Skin epidermis (tissue), 12 donors: ENCODE data around the gene SCYL1.

ENCODE experiments used
- H3K27ac ChIP-seq, 21 experiments: fragments of 200-600 bp; sonication (generic) in 11 of 21; one replicate each; pipeline ENCODE4 v1.5.0; 2020; ENCODE audit warnings: mild to moderate bottlenecking in 3 of 21, inconsistent platforms in 2 of 21, moderate library complexity in 2 of 21
- H3K4me3 ChIP-seq, 7 experiments: fragments of 200-600 bp; sonication (generic) in 2 of 7; one replicate each; pipeline ENCODE4 v1.5.0; 2020; ENCODE audit warnings: inconsistent platforms in 2 of 7, mild to moderate bottlenecking in 2 of 7, moderate library complexity in 1 of 7

The SCYL1 gene

GRCh38 chr11:65524741-65525545, at the start of gene SCYL1:
Gene SCYL1, plus strand, starts transcription at chr11:65525083. Its CDS starts 71 bp downstream, at chr11:65525154.
- H3K4me3 ChIP-seq = peak within 1 kb of the TSS; percentile 80 to 100 (median 96)
- H3K27ac ChIP-seq = peak within 1 kb of the TSS; percentile 77 to 98 (median 94)

GRCh38 chr11:65476632-65477148, 48.2 kb upstream of the SCYL1 start:
- H3K4me3 ChIP-seq = peak overlapping the region; percentile 41 to 74 (median 63)
- H3K27ac ChIP-seq = peak overlapping the region; percentile 89 to 100 (median 99)

- Histone ChIP-seq H3K27ac (peak overlapping the region; percentile 89 to 100 (median 99)), H3K4me3 (peak overlapping the region; percentile 41 to 74 (median 63))
Observed at GRCh38 chr11:65477149-65477965, 47.5 kb upstream of the SCYL1 start.

- Histone ChIP-seq H3K4me3 (peak overlapping the region in 2 of 7 experiments; percentile 59 to 63), H3K27ac (peak overlapping the region; percentile 43 to 100 (median 99))
Observed at GRCh38 chr11:65478388-65479183, 46.3 kb upstream of the SCYL1 start.

- Histone ChIP-seq H3K4me3 (peak overlapping the region in 1 of 7 experiments; percentile 63), H3K27ac (peak overlapping the region in 20 of 21 experiments; percentile 94 to 100 (median 99))
Observed at GRCh38 chr11:65479184-65480145, 45.4 kb upstream of the SCYL1 start.

- H3K27ac ChIP-seq = peak overlapping the region in 2 of 21 experiments; percentile 26 to 97
Observed at GRCh38 chr11:65482306-65482850, 42.5 kb upstream of the SCYL1 start.

GRCh38 chr11:65485920-65486219, 39.0 kb upstream of the SCYL1 start:
- H3K27ac ChIP-seq = peak overlapping the region in 19 of 21 experiments; percentile 7 to 100 (median 83)

More at GRCh38 chr11:65482306-65482850, 42.5 kb upstream of the SCYL1 start:
- H3K4me3 ChIP-seq = no peak overlapping the region

GRCh38 chr11:65486570-65487466, 38.1 kb upstream of the SCYL1 start:
- Histone ChIP-seq H3K27ac (peak overlapping the region in 19 of 21 experiments; percentile 64 to 100 (median 85)), H3K4me3 (no peak overlapping the region)

More at GRCh38 chr11:65485920-65486219, 39.0 kb upstream of the SCYL1 start:
- no peak overlapping the region for H3K4me3 ChIP-seq

- peak overlapping the region; percentile 60 to 100 (median 97) for H3K27ac ChIP-seq
- no peak overlapping the region for H3K4me3 ChIP-seq
Observed at GRCh38 chr11:65487467-65488272, 37.2 kb upstream of the SCYL1 start.

GRCh38 chr11:65488273-65489034, 36.4 kb upstream of the SCYL1 start:
- peak overlapping the region; percentile 60 to 100 (median 97) for H3K27ac ChIP-seq
- no peak overlapping the region for H3K4me3 ChIP-seq

GRCh38 chr11:65489035-65489705, 35.7 kb upstream of the SCYL1 start:
- Histone ChIP-seq H3K4me3 (no peak overlapping the region), H3K27ac (peak overlapping the region; percentile 3 to 100 (median 97))

- H3K4me3 ChIP-seq = no peak overlapping the region
Observed at GRCh38 chr11:65489706-65490320, 35.1 kb upstream of the SCYL1 start.

GRCh38 chr11:65491163-65491465, 33.8 kb upstream of the SCYL1 start:
- H3K4me3 ChIP-seq = no peak overlapping the region

More at GRCh38 chr11:65489706-65490320, 35.1 kb upstream of the SCYL1 start:
- peak overlapping the region; percentile 40 to 100 (median 97) for H3K27ac ChIP-seq

GRCh38 chr11:65491614-65492386, 33.1 kb upstream of the SCYL1 start:
- Histone ChIP-seq H3K27ac (peak overlapping the region; percentile 28 to 100 (median 97)), H3K4me3 (no peak overlapping the region)

More at GRCh38 chr11:65491163-65491465, 33.8 kb upstream of the SCYL1 start:
- peak overlapping the region; percentile 20 to 100 (median 97) for H3K27ac ChIP-seq
